HG03066 (cell line): Measurements from ENCODE around the gene IL36G.

Experiments
- ATAC-seq: cut with Tn5 transposase; IDR thresholded peaks from one replicate; pipeline ENCODE4 v1.9.1; 2021; ENCODE audit warnings: low read depth; ENCODE audit not compliant: unreplicated experiment

Gene IL36G

DNA sequence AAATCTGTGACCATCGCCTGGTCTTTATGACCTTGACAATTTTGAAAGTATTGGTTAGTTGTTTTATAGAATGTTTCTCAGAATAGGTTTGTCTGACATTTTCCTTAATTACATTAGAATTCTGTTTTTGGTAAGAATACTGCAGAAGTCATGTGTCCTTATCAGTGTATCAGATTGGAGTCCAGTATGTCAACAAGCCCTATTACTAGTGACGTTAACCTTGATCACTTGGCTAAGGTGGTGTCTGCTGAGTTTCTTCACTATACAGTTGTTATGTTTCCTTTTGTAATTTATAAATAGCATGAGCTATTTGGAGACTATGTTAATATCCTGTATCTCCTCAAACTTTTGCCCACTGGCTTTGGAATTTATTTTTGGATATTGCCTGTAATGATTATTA lies 10.8 kb upstream of the IL36G start:
- ATAC-seq, result no peak

DNA sequence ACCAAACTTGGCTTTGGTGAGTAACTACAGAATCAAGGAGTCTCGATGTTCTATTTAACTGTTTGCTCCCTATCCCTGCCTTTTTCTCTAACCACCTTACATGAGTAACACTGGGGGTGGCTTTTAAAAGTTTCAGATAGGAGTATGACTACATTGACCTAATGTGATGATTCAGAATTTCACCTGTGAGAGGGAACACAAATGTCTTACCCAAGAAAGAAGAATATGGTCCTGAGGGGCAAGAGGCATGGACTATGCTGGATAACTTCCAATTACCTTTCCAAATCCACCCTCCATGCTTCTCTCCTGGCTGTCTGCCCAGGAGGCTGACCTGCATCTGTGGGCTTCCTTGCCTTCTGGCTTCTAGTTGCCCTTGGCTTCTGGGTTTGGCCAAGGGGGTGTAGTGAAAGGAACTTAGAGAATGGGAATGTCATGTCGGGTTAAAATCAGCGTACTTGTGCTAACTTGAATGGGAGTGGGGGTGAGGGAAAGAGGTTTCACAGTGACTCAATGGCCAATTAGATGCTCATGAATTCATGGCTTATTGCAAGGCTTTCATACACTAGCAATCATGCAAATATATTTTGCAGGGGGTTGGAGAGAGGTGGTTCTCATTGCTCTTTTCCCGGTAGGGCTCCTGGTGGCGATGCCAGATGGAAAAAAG lies 5.3 kb upstream of the IL36G start:
- ATAC-seq, result no peak

DNA sequence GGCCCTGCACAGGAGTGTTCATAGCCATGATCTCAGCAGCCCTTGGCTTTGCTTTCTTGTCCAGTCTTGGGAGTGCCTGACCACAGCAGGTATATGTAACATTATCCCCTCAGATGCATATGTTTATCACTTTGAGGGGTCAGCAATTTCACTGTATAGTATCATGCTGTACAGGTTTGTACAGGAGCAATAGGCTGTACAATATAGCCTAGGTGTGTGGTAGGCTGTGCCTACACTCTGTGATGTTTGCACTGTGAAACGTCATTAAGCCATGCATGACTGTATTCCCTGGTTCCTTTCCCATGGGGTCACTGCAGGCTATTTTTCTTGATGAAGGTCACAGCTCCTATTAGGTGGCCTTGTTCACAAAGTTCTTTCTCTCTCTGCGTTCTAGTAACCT lies 4.7 kb upstream of the IL36G start:
- ATAC-seq, result no peak

DNA sequence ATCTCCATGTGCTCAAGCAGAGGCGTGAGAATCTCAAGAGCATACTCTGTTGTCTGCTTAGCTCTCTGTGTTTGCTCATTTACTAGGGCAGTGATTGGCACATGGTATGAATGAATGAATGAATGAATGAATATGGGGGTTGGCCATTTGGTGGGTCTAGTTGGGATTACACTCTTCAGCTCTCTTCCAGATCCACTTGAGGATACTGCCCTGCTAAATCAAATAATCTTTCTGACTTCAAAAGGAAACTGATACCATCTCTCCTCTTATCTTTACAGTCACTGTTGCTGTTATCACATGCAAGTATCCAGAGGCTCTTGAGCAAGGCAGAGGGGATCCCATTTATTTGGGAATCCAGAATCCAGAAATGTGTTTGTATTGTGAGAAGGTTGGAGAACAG lies 1.9 kb downstream of the IL36G start:
- ATAC-seq, result no peak

DNA sequence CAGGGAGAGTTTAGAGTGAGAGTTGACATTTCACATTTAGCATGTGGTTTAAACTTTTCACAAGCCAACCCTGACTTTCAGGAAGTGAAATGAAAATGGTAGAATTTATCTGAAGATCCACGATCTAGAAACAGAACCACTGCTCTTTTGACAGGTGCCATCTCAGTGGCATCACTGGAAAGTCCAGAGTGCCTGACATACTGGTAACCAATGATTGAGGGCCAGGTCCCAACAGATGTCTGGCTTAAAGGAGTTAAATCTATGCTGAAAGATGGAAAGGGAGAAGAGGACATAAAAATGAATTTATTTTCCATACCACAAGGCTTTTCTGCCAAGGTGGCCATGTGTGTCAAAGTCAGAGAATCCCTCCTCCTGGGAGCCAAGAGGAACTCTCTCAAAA lies 2.7 kb downstream of the IL36G start:
- ATAC-seq, result no peak

DNA sequence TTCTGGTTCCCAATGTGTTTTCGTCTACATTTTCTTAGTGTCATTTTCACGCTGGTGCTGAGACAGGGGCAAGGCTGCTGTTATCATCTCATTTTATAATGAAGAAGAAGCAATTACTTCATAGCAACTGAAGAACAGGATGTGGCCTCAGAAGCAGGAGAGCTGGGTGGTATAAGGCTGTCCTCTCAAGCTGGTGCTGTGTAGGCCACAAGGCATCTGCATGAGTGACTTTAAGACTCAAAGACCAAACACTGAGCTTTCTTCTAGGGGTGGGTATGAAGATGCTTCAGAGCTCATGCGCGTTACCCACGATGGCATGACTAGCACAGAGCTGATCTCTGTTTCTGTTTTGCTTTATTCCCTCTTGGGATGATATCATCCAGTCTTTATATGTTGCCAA lies 7.3 kb downstream of the IL36G start:
- no peak for ATAC-seq

DNA sequence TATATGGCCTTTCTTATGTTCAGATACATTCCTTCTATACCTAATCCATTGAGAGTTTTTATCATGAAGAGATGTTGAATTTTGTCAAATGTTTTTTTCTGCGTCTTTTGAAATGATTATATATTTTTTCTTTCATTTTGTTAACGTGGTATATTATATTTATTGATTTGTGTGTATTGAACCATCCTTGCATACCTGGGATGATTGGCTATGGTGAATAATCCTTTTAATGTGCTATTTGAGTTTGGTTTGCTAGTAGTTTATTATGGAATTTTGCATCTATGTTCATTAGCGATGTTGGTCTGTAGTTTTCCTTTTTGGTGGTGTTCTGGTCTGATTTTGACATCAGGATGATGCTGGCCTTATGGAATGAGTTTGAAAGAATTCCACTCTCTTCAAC lies 11.8 kb downstream of the IL36G start:
- ATAC-seq, result no peak

DNA sequence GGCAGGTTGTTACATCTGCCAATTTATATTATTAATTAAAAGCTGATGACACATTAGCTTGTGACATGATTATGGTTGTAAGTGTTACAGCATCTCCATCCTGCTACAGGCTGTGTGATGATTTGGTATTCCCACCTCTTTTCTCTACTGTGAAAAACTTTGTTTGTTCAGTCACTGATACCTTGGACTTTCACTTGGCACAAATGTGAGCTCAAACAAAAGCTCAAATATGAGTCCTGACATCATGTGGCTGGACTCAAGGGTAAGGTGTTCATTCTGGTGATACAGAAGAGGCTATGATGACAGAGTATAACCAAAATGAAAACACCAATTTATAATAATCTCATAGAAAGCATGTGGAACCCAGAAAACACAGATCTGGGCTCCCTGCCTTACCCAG lies 16.0 kb downstream of the IL36G start:
- no peak for ATAC-seq

DNA sequence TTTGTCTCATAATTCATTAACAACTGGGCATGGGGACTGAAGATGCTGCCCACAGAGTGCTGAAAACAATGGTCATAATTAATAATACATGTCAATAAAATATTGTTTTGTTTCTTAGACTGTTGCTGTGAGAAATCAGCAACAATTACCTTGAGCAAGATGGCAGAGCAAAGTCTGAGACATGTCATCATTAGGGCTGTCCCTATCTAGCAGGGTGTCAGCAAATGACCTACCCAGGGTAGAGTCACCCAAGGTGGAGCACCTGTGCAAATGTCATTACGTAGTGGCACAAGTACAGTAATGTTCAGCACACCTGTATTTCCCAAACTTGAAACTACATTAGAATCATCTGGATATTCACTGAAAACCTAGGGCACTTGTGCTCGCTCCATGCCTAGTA lies 16.8 kb downstream of the IL36G start:
- ATAC-seq, result no peak

DNA sequence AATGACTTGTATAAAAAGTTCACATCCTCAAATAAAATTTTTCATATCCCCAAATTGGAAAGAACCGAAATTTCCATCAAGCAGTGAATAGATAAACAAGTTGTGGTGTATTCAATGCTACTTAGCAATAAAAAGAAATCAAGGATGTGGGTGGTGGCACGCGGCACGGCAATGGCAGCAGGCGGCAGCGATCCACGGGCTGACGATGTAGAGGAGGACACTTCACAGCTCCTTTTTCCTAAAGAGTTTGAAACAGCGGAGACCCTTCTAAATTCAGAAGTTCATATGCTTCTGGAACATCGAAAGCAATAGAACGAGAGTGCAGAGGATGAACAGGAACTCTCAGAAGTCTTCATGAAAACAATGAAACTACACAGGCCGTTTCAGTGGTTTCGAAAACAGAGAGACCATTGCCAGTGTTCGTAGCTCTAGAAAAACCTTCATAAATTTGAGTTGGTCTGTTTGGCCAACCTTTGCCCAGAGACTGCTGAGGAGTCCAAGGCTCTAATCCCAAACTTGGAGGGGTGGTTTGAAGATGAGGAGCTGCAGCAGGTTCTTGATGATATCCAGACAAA lies 17.6 kb downstream of the IL36G start:
- ATAC-seq, result no peak

DNA sequence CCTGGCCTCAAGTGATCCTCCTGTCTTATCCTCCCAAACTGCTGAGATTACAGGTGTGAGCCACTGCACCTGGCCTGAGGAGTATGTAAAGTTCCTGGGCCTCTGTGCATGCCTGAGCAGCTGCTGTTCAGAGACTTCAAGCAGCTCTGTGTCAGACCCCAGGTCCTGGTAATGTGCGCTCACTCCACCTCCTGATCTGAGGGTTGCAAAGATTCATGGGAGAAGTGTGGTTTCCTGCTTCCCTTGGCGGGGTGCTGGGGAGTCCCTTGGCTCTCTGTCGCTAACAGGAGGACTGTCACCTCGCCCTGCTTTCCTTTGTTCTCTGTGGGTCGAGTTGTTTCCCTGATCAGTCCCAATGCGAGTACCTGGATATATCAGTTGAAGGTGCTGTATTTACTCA lies 18.8 kb downstream of the IL36G start:
- no peak for ATAC-seq

DNA sequence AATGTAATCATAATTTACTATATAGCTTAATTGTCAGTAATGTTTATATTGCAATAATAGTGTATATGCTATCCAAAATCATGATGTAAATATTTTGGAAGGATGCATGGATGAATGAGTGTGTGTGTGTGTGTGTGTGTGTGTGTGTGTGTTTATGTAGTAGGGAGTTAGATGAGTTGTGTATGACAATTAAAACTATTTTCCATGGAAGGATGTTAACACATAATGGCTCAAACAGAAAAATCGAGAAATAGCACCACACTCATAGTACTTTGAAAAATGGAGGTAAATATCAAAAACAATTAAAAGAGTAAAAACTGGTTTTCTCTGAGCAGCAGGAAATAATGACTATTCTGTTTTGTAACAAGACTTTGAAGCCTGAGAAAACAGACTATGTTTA lies 19.3 kb downstream of the IL36G start:
- ATAC-seq, result no peak

DNA sequence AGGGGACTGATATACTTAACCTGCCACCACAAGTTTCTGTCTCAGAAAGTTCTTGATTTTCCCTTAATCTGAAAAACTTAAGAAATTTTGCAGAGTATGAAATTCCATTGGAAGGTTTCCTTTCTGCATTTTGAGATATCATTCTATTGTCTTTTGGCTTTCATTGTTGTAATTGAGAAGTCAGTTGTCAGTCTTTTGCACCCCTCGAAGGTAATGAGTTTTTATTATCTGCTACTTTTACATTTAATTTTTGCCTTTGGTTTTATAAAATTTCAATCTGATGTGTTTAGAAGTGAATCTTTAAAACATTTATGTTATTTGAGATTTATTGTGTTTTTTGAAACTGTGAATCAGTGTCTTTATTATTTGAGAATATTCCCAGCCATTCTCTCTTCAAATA lies 22.6 kb downstream of the IL36G start:
- ATAC-seq, result no peak

DNA sequence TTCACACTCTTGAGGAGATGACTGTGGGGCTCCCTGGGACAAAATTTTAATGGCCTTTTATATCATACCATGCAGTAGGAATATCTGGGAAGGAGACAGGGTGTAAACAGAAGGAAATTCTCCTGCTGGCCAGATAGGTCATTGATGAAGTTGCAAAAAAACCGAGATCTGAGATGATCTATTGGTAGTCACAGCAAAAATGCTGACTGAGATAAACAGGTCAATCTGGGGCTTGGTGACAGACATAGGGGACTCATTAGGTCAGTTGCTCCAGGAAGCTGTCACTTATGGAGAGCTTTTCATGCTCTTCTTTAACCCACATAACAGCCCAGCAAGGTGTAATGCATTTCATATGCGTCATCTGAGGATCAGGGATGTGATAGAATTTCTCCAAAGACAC lies 24.9 kb downstream of the IL36G start:
- no peak for ATAC-seq

DNA sequence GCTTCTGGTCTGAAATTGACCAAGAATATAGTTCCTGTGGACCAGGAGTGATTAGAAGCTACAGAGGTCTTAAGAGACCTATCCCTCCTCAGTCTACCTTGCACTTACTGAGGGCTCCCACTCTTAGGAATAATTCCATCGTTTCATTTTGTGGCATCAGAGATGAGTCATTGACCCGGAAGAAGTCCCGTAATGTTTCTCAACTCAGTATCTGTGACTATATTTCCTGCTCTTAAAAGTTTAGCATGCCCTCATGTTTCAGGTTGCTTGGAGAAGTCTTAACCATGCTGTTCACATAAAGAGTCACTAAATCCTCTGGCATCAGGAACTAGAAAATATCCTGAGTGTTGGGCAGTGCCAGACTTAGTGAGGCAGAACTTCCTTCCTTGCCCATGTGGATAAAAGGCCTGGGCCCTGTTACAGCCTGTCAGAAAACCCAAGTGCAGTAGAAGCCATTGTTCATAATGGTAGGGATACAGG lies 27.3 kb downstream of the IL36G start, which contains the start of gene IL36A:
TSS of gene IL36A (plus strand) at position 430 of the 480 bp plus-strand sequence. CDS start 413 bp downstream, outside the sequence.
- ATAC-seq, result no peak

DNA sequence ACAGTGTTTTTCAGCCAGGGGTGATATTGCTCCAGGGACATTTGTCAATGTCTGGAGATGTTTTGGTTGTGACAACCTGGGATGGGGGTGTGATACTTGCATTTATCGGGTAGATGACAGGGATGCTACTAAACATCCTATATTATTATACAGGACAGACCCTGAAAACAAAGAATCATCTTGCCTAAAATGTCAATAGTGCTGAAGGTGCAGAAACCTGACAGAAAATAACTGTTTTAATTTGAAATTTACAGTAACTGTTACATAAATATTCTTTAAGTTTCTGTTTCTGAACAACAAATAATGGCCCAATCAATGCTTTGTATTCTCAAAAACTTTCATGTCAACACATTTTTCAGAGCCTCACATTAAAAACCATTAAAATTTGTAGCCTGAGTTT lies 29.4 kb downstream of the IL36G start:
- no peak for ATAC-seq

DNA sequence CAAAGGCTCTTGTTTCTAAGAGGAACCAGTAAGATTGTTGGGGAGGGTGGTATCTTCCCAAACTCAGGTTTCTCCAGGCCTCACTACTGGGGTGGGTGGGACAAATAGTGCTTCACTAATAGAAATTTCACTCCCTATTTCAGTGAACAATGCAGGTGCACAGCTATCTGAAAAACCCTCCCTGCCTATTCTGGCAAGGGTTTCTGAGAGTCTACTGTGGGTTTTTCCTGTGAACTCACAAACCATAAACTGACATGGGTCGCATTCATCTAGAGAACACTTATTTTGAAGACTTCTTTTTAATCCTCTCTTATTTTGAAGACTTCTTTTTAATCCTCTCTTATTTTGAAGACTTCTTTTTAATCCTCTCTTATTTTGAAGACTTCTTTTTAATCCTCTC lies 31.8 kb downstream of the IL36G start:
- ATAC-seq, result no peak

DNA sequence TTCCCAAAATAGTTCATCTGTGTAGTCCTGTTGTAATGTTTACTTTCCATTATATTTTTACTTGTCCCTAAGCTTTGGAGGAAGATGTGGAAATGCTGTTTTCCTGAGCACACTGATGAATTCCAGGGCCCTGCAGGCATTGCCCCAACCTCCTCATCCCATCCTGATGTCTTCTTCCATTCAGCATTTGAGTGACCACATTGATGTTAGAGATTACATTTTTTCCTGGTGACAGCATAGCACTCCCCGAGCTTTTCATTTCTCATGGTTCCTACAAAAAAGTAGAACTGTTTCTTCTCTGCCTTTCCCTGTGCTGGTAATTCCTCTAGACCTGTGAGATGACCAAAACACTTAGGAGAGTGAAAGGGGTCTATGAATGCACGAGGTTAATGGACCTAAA lies 32.3 kb downstream of the IL36G start:
- no peak for ATAC-seq

DNA sequence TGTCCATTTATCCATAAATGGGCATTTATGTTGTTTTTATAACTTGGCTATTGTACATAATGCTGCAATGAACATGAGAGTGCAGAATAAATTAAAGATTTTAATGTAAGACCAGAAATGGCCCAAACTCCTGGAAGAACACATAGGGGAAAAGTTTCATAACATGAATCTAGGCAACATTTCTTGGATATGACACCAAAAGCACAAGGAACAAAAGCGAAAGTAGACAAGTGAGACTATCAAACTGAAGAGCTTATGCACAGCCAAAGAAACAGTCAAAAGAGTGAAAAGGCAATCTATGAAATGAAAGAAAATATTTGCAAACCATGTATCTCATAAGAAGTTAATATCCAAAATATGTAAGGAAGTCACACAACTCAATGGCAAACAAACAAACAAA lies 33.3 kb downstream of the IL36G start:
- no peak for ATAC-seq

DNA sequence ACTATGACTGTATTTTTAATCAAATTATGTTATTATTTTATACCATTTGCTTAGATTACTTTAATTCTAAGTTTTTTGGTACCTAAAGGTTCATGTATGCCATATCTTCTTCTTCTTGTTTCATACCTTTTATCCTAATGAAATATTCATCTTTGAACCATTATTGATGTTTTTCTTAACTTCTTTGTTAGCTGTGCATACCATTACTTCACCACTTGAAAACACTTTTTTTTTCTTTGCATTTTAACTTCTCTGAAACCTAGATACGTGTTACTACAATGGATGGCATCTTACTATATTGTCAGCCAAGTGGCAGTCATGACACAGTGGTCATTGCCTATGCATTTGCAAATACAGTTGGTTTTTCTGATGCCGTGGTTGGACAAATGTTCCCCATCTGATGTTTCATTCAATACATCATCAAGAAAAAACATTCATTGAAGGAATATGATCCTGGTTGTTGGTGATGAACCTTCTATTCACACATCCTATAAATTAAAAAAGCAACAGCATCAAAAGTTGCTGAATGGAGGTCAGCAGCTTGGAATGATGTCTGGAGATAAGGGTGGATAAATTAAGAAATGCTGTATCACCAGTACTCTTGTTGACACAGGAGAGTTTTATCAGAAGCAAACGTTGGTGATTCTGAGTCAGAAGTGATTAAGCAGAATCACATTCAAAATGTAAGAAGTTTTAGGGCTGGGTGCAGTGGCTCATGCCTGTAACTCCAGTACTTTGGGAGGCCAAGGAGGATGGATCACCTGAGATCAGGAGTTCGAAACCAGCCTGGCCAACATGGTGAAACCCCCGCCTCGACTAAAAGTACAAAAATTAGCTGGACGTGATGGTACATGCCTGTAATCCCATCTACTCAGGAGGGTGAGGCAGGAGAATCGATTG lies 34.9 kb downstream of the IL36G start:
- no peak for ATAC-seq

DNA sequence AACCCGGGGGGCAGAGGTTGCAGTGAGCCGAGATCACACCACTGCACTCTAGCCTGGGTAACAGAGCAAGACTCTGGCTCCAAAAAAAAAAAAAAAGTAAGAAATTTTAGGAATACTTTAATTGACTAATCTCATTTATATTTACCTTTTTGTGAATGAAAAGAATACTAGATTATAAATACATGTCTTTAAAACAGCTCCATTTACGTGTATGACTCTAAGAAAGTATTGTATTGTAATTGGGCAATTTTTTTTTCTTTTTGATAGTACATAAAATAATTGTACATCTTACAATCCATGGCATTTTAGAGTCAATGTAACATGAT lies 35.5 kb downstream of the IL36G start:
- ATAC-seq, result no peak

DNA sequence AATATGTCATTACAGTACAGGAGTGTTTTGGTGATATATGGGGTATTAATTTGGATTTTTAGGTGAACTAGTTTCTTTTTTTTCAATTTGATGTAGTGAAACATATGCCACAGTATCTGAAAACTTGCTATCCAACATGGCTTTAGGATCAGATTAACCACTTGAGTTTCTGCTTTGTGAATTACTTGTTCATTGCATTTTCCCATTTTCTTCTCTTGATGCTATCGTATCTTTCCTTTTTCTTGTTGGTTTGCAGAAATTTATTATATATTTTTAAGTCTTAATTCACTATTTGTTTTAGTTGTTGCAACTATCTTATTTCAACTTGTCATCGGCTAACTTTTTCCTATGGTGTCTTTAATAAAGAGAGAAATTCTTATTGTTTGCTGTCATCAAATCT lies 36.3 kb downstream of the IL36G start:
- no peak for ATAC-seq
